Panc1 (cell line): ENCODE results near the gene KCNQ1.

ENCODE experiments used
- POLR2AphosphoS5 ChIP-seq: IDR thresholded peaks from 2 replicates; pipeline ENCODE4 v1.6.1; 2012; ENCODE audit warnings: mild to moderate bottlenecking, low read depth, low read length, moderate library complexity
- TF ChIP-seq, protein P1 (sequence below), 2 experiments: IDR thresholded peaks; 2 replicates each; pipeline ENCODE4 v1.6.1; 2011 to 2012; ENCODE audit warnings: low read depth in 2 of 2, control low read depth in 1 of 2, low read length in 1 of 2, mild to moderate bottlenecking in 1 of 2, moderate library complexity in 1 of 2; ENCODE audit not compliant: insufficient read depth in 1 of 2
- TF ChIP-seq, protein P2 (sequence below): fragments of 450-650 bp; IDR thresholded peaks from 2 replicates; pipeline ENCODE4 v1.5.1; 2017; ENCODE audit warnings: mild to moderate bottlenecking

DNA sequence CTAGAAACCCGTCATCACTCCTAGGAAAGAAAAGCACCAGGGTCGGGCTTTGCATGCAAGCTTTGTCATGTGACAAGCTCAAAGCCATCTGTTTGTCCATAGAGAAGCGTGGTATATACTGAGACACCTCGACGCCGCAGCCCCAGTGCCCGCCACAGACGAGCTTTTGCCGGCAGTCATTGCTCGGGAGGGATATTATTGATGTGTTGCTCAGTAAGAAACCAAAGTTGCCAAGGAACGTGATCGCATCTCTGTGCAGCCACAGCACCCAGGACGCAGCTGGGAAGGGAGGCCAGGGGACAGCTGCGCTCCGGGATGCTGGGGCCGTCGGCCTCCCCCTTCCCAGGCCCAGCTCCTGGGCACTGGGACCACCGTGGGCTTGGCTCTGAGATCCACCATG is 344.5 kb downstream of the KCNQ1 start:
- TF ChIP-seq, protein P1, sequence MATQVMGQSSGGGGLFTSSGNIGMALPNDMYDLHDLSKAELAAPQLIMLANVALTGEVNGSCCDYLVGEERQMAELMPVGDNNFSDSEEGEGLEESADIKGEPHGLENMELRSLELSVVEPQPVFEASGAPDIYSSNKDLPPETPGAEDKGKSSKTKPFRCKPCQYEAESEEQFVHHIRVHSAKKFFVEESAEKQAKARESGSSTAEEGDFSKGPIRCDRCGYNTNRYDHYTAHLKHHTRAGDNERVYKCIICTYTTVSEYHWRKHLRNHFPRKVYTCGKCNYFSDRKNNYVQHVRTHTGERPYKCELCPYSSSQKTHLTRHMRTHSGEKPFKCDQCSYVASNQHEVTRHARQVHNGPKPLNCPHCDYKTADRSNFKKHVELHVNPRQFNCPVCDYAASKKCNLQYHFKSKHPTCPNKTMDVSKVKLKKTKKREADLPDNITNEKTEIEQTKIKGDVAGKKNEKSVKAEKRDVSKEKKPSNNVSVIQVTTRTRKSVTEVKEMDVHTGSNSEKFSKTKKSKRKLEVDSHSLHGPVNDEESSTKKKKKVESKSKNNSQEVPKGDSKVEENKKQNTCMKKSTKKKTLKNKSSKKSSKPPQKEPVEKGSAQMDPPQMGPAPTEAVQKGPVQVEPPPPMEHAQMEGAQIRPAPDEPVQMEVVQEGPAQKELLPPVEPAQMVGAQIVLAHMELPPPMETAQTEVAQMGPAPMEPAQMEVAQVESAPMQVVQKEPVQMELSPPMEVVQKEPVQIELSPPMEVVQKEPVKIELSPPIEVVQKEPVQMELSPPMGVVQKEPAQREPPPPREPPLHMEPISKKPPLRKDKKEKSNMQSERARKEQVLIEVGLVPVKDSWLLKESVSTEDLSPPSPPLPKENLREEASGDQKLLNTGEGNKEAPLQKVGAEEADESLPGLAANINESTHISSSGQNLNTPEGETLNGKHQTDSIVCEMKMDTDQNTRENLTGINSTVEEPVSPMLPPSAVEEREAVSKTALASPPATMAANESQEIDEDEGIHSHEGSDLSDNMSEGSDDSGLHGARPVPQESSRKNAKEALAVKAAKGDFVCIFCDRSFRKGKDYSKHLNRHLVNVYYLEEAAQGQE (IDR thresholded peaks at IDR 0.05; ENCODE audit: insufficient read depth in 1 of 2, low read depth in 2 of 2, low read length in 1 of 2), result no peak
- TF ChIP-seq, protein P2, sequence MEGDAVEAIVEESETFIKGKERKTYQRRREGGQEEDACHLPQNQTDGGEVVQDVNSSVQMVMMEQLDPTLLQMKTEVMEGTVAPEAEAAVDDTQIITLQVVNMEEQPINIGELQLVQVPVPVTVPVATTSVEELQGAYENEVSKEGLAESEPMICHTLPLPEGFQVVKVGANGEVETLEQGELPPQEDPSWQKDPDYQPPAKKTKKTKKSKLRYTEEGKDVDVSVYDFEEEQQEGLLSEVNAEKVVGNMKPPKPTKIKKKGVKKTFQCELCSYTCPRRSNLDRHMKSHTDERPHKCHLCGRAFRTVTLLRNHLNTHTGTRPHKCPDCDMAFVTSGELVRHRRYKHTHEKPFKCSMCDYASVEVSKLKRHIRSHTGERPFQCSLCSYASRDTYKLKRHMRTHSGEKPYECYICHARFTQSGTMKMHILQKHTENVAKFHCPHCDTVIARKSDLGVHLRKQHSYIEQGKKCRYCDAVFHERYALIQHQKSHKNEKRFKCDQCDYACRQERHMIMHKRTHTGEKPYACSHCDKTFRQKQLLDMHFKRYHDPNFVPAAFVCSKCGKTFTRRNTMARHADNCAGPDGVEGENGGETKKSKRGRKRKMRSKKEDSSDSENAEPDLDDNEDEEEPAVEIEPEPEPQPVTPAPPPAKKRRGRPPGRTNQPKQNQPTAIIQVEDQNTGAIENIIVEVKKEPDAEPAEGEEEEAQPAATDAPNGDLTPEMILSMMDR, result no peak
- TF ChIP-seq POLR2AphosphoS5, result no peak
